Stomach smooth muscle (tissue), 2 donors: ENCODE data around the gene MIPEP.

Experiments
- H3K27ac ChIP-seq: one replicate; pipeline ENCODE4 v1.7.0; 2013; ENCODE audit warnings: mild to moderate bottlenecking, low read length, inconsistent platforms
- H3K27me3 ChIP-seq, 2 donors: one replicate each; pipeline ENCODE4 v1.7.0; 2013; ENCODE audit warnings: low read length in 2 of 2; ENCODE audit not compliant: insufficient read depth in 2 of 2, control insufficient read depth in 1 of 2
- H3K36me3 ChIP-seq, 2 donors: one replicate each; pipeline ENCODE4 v1.7.0; 2013; ENCODE audit warnings: low read length in 2 of 2; ENCODE audit not compliant: control insufficient read depth in 2 of 2, insufficient read depth in 2 of 2
- H3K4me1 ChIP-seq: one replicate; pipeline ENCODE4 v1.7.0; 2013; ENCODE audit warnings: low read length; ENCODE audit not compliant: control insufficient read depth, insufficient read depth
- H3K4me3 ChIP-seq, 2 donors: one replicate each; pipeline ENCODE4 v1.7.0; 2013; ENCODE audit warnings: low read length in 2 of 2
- H3K9ac ChIP-seq, 2 donors: one replicate each; pipeline ENCODE4 v1.7.0; 2013; ENCODE audit warnings: low read length in 2 of 2, mild to moderate bottlenecking in 1 of 2
- H3K9me3 ChIP-seq, 2 donors: one replicate each; pipeline ENCODE4 v1.7.0; 2013; ENCODE audit warnings: low read length in 2 of 2; ENCODE audit not compliant: control insufficient read depth in 2 of 2
- donor health status: healthy.
- donor health status: Pancreatic carcinoma.

The MIPEP gene

GRCh38 chr13:23833733-23834611 lies 55.2 kb downstream of the MIPEP start:
- no peaks in the 10 kb centered on the region for H3K9me3 ChIP-seq
- H3K27me3 ChIP-seq = no peaks in the 10 kb centered on the region
- no peaks in the 10 kb centered on the region for H3K4me1 ChIP-seq
- peaks cover 3 to 6% of the 10 kb centered on the region in 2 donors for H3K36me3 ChIP-seq
- no peak overlapping the region for H3K9ac ChIP-seq
- H3K4me3 ChIP-seq = no peak overlapping the region
- no peak overlapping the region for H3K27ac ChIP-seq

- Histone ChIP-seq H3K36me3 (peaks cover 0 to 2% of the 10 kb centered on the region in 2 donors), H3K9ac (no peak overlapping the region), H3K27me3 (no peaks in the 10 kb centered on the region), H3K4me3 (no peak overlapping the region), H3K9me3 (no peaks in the 10 kb centered on the region), H3K27ac (no peak overlapping the region), H3K4me1 (no peaks in the 10 kb centered on the region)
Measured at GRCh38 chr13:23828866-23829265, 60.3 kb downstream of the MIPEP start.

- no peak overlapping the region for H3K9ac ChIP-seq
- no peaks in the 10 kb centered on the region for H3K4me1 ChIP-seq
- H3K27ac ChIP-seq = no peak overlapping the region
- H3K27me3 ChIP-seq = no peaks in the 10 kb centered on the region
- H3K36me3 ChIP-seq = peaks cover 2% of the 10 kb centered on the region in 2 donors
- no peaks in the 10 kb centered on the region for H3K9me3 ChIP-seq
- H3K4me3 ChIP-seq = no peak overlapping the region
Measured at GRCh38 chr13:23828086-23828485, 61.1 kb downstream of the MIPEP start.

- no peak overlapping the region for H3K9ac ChIP-seq
- no peak overlapping the region for H3K27ac ChIP-seq
- H3K36me3 ChIP-seq = peaks cover 2 to 4% of the 10 kb centered on the region in 2 donors
- no peaks in the 10 kb centered on the region for H3K27me3 ChIP-seq
- H3K4me3 ChIP-seq = no peak overlapping the region
- H3K9me3 ChIP-seq = no peaks in the 10 kb centered on the region
- H3K4me1 ChIP-seq = no peaks in the 10 kb centered on the region
Measured at GRCh38 chr13:23825179-23825578, 64.0 kb downstream of the MIPEP start.

- Histone ChIP-seq H3K4me1 (no peaks in the 10 kb centered on the region), H3K4me3 (no peak overlapping the region), H3K9ac (no peak overlapping the region), H3K27me3 (no peaks in the 10 kb centered on the region), H3K9me3 (no peaks in the 10 kb centered on the region), H3K36me3 (peaks cover 2 to 6% of the 10 kb centered on the region in 2 donors), H3K27ac (no peak overlapping the region)
Measured at GRCh38 chr13:23824371-23824770, 64.8 kb downstream of the MIPEP start.

- H3K4me3 ChIP-seq = no peak overlapping the region
- H3K9me3 ChIP-seq = no peaks in the 10 kb centered on the region
- H3K4me1 ChIP-seq = no peaks in the 10 kb centered on the region
- H3K27me3 ChIP-seq = no peaks in the 10 kb centered on the region
- H3K27ac ChIP-seq = no peak overlapping the region
- H3K9ac ChIP-seq = no peak overlapping the region
- H3K36me3 ChIP-seq = peaks cover 2 to 6% of the 10 kb centered on the region in 2 donors
Measured at GRCh38 chr13:23822252-23822824, 66.9 kb downstream of the MIPEP start.

GRCh38 chr13:23820530-23820929 lies 68.7 kb downstream of the MIPEP start:
- no peaks in the 10 kb centered on the region for H3K4me1 ChIP-seq
- no peak overlapping the region for H3K4me3 ChIP-seq
- no peak overlapping the region for H3K9ac ChIP-seq
- H3K36me3 ChIP-seq = peaks cover 2 to 6% of the 10 kb centered on the region in 2 donors
- H3K27me3 ChIP-seq = no peaks in the 10 kb centered on the region
- no peak overlapping the region for H3K27ac ChIP-seq
- H3K9me3 ChIP-seq = no peaks in the 10 kb centered on the region

- no peak overlapping the region for H3K27ac ChIP-seq
- no peaks in the 10 kb centered on the region for H3K4me1 ChIP-seq
- H3K36me3 ChIP-seq = peaks cover 0 to 4% of the 10 kb centered on the region in 2 donors
- no peak overlapping the region for H3K4me3 ChIP-seq
- H3K9ac ChIP-seq = no peak overlapping the region
- no peaks in the 10 kb centered on the region for H3K9me3 ChIP-seq
- H3K27me3 ChIP-seq = no peaks in the 10 kb centered on the region
Measured at GRCh38 chr13:23817830-23818229, 71.4 kb downstream of the MIPEP start.

GRCh38 chr13:23817136-23817535 lies 72.1 kb downstream of the MIPEP start:
- Histone ChIP-seq H3K4me1 (no peaks in the 10 kb centered on the region), H3K9me3 (no peaks in the 10 kb centered on the region), H3K27ac (no peak overlapping the region), H3K36me3 (peaks cover 0 to 4% of the 10 kb centered on the region in 2 donors), H3K27me3 (no peaks in the 10 kb centered on the region), H3K9ac (no peak overlapping the region), H3K4me3 (no peak overlapping the region)

GRCh38 chr13:23813635-23814034 lies 75.6 kb downstream of the MIPEP start:
- H3K9me3 ChIP-seq = no peaks in the 10 kb centered on the region
- H3K9ac ChIP-seq = no peak overlapping the region

More at GRCh38 chr13:23813635-23814034, 75.6 kb downstream of the MIPEP start:
- Histone ChIP-seq H3K27me3 (no peaks in the 10 kb centered on the region), H3K36me3 (no peaks in the 10 kb centered on the region), H3K27ac (no peak overlapping the region), H3K4me1 (no peaks in the 10 kb centered on the region), H3K4me3 (no peak overlapping the region)
